Measurements from ENCODE around the gene TTLL10. TPM values are rescaled to one million over a fixed set of nuclear protein-coding genes. Genes with fewer than 3 reads are reported as not detected.

TTLL10 gene
- total and polyA plus RNA-seq, 2 experiments from 2014 or later = 0.45 TPM; not detected in 1

GRCh38 chr1:1153874-1154273 is 19.8 kb upstream of the TTLL10 start (continued):
- TF ChIP-seq ETS1 (IDR thresholded peaks at IDR 0.05) = no peak

GRCh38 chr1:1155258-1155657 is 18.4 kb upstream of the TTLL10 start:
- H4K20me1 ChIP-seq (replicated peaks; ENCODE audit: insufficient read depth) = no peaks in the 10 kb centered on the region
- Mint-ChIP-seq H3K27ac (no peak overlapping the region), H3K36me3 (ENCODE audit: low read depth) (peaks cover 23% of the 10 kb centered on the region), H3K9me3 (peaks cover 35% of the 10 kb centered on the region), H3K27me3 (ENCODE audit: insufficient read depth, low read depth, poor library complexity) (peaks cover 25% of the 10 kb centered on the region), H3K4me1 (no peaks in the 10 kb centered on the region; the same call in 1 of the 3 replicates), H3K4me3 (no peak overlapping the region)
- H3K36me3 ChIP-seq (ENCODE audit: insufficient read depth) = no peaks in the 10 kb centered on the region
- H3K27ac ChIP-seq (ENCODE audit: low read depth) = no peak overlapping the region
- ATAC-seq (no peak), DNase-seq (ENCODE audit: low spot score) (no peak)
- no peak overlapping the region for H3K4me2 ChIP-seq
- H3K27me3 ChIP-seq (ENCODE audit: insufficient read depth) = no peaks in the 10 kb centered on the region
- H3K4me3 ChIP-seq = no peak overlapping the region
- H3K79me2 ChIP-seq (replicated peaks; ENCODE audit: insufficient read depth) = no peaks in the 10 kb centered on the region
- 0 out of 2 replicates have a peak, but pooled peaks cover 8% of the 10 kb centered on the region for H3F3A ChIP-seq (replicated peaks; ENCODE audit: low read depth)
- no peaks in the 10 kb centered on the region; the same call in 1 of the 2 replicates for H3K4me1 ChIP-seq (ENCODE audit: insufficient read depth)
- H3K9me2 ChIP-seq (ENCODE audit: insufficient read depth) = no peaks in the 10 kb centered on the region
- no peak overlapping the region for H2AFZ ChIP-seq
- TF ChIP-seq ZNF331 (CRISPR knock-in tag; IDR thresholded peaks at IDR 0.05; ENCODE audit: low read depth) (no peak), STAT1 (IDR thresholded peaks at IDR 0.05; ENCODE audit: unreplicated experiment) (no peak), EZH2phosphoT487 (IDR thresholded peaks at IDR 0.05; ENCODE audit: unreplicated experiment) (no peak), EZH2 (IDR thresholded peaks at IDR 0.05; ENCODE audit: low read depth, unreplicated experiment) (no peak), ZNF114 (CRISPR knock-in tag; IDR thresholded peaks at IDR 0.05) (no peak), CREB1 (CRISPR knock-in tag; IDR thresholded peaks at IDR 0.05; ENCODE audit: low read depth) (no peak), CTCF (conservative IDR thresholded peaks at IDR 0.05; ENCODE audit: low read depth in 2 of 2) (no peak), NANOG (IDR thresholded peaks at IDR 0.05; ENCODE audit: borderline replicate concordance) (no peak), JUNB (IDR thresholded peaks at IDR 0.05; ENCODE audit: unreplicated experiment) (no peak), POLR2AphosphoS5 (IDR thresholded peaks at IDR 0.05; ENCODE audit: low read depth) (no peak), ZNF462 (CRISPR knock-in tag; IDR thresholded peaks at IDR 0.05) (no peak), ETS1 (IDR thresholded peaks at IDR 0.05) (no peak)

Measured in GM23338 (cell line).